Thoracic aorta (tissue), 2 donors: Measurements from ENCODE around the gene WWTR1. TPM values are rescaled to one million over a fixed set of nuclear protein-coding genes. Genes with fewer than 3 reads are reported as not detected.

Source experiments
- ATAC-seq: fragments of 150-250 bp; one replicate; pipeline ENCODE4 v1.8.0; 2017; ENCODE audit warnings: low read depth; ENCODE audit not compliant: insufficient number of reproducible peaks, low FRiP score
- DNase-seq: peaks from one replicate; pipeline ENCODE4 v3.0.0-alpha.2; 2020; ENCODE audit warnings: low spot score
- H3K27ac ChIP-seq, 2 donors: fragments of 200-600 bp; sonication (generic); 1 replicate in 1 of 2; 2 replicates in 1 of 2; pipeline ENCODE4 v1.5.1; 2016; ENCODE audit warnings: mild to moderate bottlenecking in 2 of 2, moderate library complexity in 2 of 2
- H3K27me3 ChIP-seq: fragments of 200-600 bp; sonication (generic); replicated peaks from 2 replicates; pipeline ENCODE4 v1.6.0; 2016; ENCODE audit warnings: mild to moderate bottlenecking; ENCODE audit not compliant: insufficient read depth
- H3K36me3 ChIP-seq: fragments of 200-600 bp; sonication (generic); one replicate; pipeline ENCODE4 v1.5.1; 2016
- H3K4me1 ChIP-seq, 2 donors: fragments of 200-600 bp; sonication (generic); 1 replicate in 1 of 2; 2 replicates in 1 of 2; pipeline versions ENCODE4 v1.5.1 to v1.6.0; 2016; ENCODE audit warnings: low read depth in 2 of 2, mild to moderate bottlenecking in 1 of 2; ENCODE audit not compliant: control insufficient read depth in 1 of 2
- H3K4me3 ChIP-seq: fragments of 200-600 bp; sonication (generic); 2 replicates; pipeline ENCODE4 v1.5.1; 2016; ENCODE audit warnings: mild to moderate bottlenecking
- H3K9me3 ChIP-seq: fragments of 200-600 bp; sonication (generic); 2 replicates; pipeline ENCODE4 v1.5.1; 2016
- CTCF ChIP-seq: fragments of 200-600 bp; sonication (generic); IDR thresholded peaks from one replicate; pipeline ENCODE4 v1.5.1; 2019; ENCODE audit warnings: antibody characterized with exemption
- total RNA-seq, 2 donors: library from RNA; depleted of rRNA; stranded (reverse); fragments of >200 nt; gene quantifications; one replicate each; pipeline versions ENCODE4 v1.1.0 to v1.2.3, GENCODE V29; 2016

WWTR1 gene
- total RNA-seq, 2 donors from 2014 or later, result 135 to 243 TPM

- H3K4me3 ChIP-seq, result peak overlapping the region; percentile 23
- peak; percentile 32 for ATAC-seq
- no peaks in the 10 kb centered on the region for H3K27me3 ChIP-seq
Measured at GRCh38 chr3:149596134-149596770, 61.6 kb downstream of the WWTR1 start.

GRCh38 chr3:149593418-149594160 lies 64.2 kb downstream of the WWTR1 start:
- no peak for ATAC-seq
- no peaks in the 10 kb centered on the region for H3K9me3 ChIP-seq
- no peak for DNase-seq
- TF ChIP-seq CTCF, result no peak
- H3K4me3 ChIP-seq, result peak overlapping the region; percentile 37
- peaks cover 51 to 84% of the 10 kb centered on the region in 2 donors for H3K4me1 ChIP-seq
- no peaks in the 10 kb centered on the region for H3K36me3 ChIP-seq
- H3K27ac ChIP-seq, result peak overlapping the region in 1 of 2 donors; percentile 15
- no peaks in the 10 kb centered on the region for H3K27me3 ChIP-seq

More at GRCh38 chr3:149596134-149596770, 61.6 kb downstream of the WWTR1 start:
- peak overlapping the region; percentile 21 to 60 for H3K27ac ChIP-seq
- no peak for TF ChIP-seq CTCF
- H3K9me3 ChIP-seq, result no peaks in the 10 kb centered on the region
- H3K36me3 ChIP-seq, result no peaks in the 10 kb centered on the region
- no peak for DNase-seq
- H3K4me1 ChIP-seq, result peaks cover 58 to 85% of the 10 kb centered on the region in 2 donors

GRCh38 chr3:149592758-149593240 lies 65.0 kb downstream of the WWTR1 start:
- peak overlapping the region in 1 of 2 donors; percentile 39 for H3K27ac ChIP-seq
- no peak for ATAC-seq
- H3K36me3 ChIP-seq, result no peaks in the 10 kb centered on the region
- no peaks in the 10 kb centered on the region for H3K9me3 ChIP-seq
- H3K27me3 ChIP-seq, result no peaks in the 10 kb centered on the region
- no peak for DNase-seq
- TF ChIP-seq CTCF, result no peak
- peaks cover 48 to 83% of the 10 kb centered on the region in 2 donors for H3K4me1 ChIP-seq
- H3K4me3 ChIP-seq, result peak overlapping the region; percentile 37

GRCh38 chr3:149590691-149591441 lies 67.0 kb downstream of the WWTR1 start:
- no peak overlapping the region for H3K4me3 ChIP-seq
- H3K27me3 ChIP-seq, result no peaks in the 10 kb centered on the region
- no peaks in the 10 kb centered on the region for H3K36me3 ChIP-seq
- TF ChIP-seq CTCF, result no peak
- peak overlapping the region; percentile 42 to 43 for H3K27ac ChIP-seq
- ATAC-seq (no peak), DNase-seq (no peak)
- peaks cover 42 to 82% of the 10 kb centered on the region in 2 donors for H3K4me1 ChIP-seq
- H3K9me3 ChIP-seq, result no peaks in the 10 kb centered on the region

GRCh38 chr3:149589332-149589731 lies 68.5 kb downstream of the WWTR1 start:
- peaks cover 44 to 85% of the 10 kb centered on the region in 2 donors for H3K4me1 ChIP-seq

More at GRCh38 chr3:149589332-149589731, 68.5 kb downstream of the WWTR1 start:
- ATAC-seq, result no peak
- no peaks in the 10 kb centered on the region for H3K27me3 ChIP-seq
- TF ChIP-seq CTCF, result no peak
- no peak for DNase-seq
- H3K27ac ChIP-seq, result peak overlapping the region in 1 of 2 donors; percentile 29
- no peaks in the 10 kb centered on the region for H3K36me3 ChIP-seq
- no peak overlapping the region for H3K4me3 ChIP-seq
- no peaks in the 10 kb centered on the region for H3K9me3 ChIP-seq
